ENCODE measurements around the gene TOP3A. TPM values are rescaled to one million over a fixed set of nuclear protein-coding genes. Genes with fewer than 3 reads are reported as not detected.

Gene TOP3A
- total and polyA plus RNA-seq, 8 donors: 24.7 to 65.1 (median 50.7) TPM

GRCh38 chr17:18263885-18264682, 50.7 kb downstream of the TOP3A start:
- ATAC-seq (no peak), DNase-seq (peak in 1 of 4 donors; percentile 77)
- Histone ChIP-seq H3K27ac (no peak overlapping the region), H3K27me3 (no peaks in the 10 kb centered on the region), H3K9me3 (no peaks in the 10 kb centered on the region), H3K4me1 (peaks cover 9 to 28% of the 10 kb centered on the region in 2 donors), H3K36me3 (peaks cover 0 to 29% of the 10 kb centered on the region in 2 donors), H3K4me3 (no peak overlapping the region)
- intact Hi-C loops (cut with DNase I): no loop called here
- TF ChIP-seq, protein P1, sequence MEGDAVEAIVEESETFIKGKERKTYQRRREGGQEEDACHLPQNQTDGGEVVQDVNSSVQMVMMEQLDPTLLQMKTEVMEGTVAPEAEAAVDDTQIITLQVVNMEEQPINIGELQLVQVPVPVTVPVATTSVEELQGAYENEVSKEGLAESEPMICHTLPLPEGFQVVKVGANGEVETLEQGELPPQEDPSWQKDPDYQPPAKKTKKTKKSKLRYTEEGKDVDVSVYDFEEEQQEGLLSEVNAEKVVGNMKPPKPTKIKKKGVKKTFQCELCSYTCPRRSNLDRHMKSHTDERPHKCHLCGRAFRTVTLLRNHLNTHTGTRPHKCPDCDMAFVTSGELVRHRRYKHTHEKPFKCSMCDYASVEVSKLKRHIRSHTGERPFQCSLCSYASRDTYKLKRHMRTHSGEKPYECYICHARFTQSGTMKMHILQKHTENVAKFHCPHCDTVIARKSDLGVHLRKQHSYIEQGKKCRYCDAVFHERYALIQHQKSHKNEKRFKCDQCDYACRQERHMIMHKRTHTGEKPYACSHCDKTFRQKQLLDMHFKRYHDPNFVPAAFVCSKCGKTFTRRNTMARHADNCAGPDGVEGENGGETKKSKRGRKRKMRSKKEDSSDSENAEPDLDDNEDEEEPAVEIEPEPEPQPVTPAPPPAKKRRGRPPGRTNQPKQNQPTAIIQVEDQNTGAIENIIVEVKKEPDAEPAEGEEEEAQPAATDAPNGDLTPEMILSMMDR (IDR thresholded peaks at IDR 0.05): no peak

- H3K27ac ChIP-seq: peak overlapping the region in 1 of 2 donors; percentile 88
Observed at GRCh38 chr17:18262641-18263040, 52.2 kb downstream of the TOP3A start.

GRCh38 chr17:18262111-18262510, 52.7 kb downstream of the TOP3A start:
- peaks cover 0 to 29% of the 10 kb centered on the region in 2 donors for H3K36me3 ChIP-seq
- H3K9me3 ChIP-seq: no peaks in the 10 kb centered on the region
- H3K4me3 ChIP-seq: no peak overlapping the region
- DNase-seq (no peak), ATAC-seq (no peak)
- no peaks in the 10 kb centered on the region for H3K27me3 ChIP-seq
- TF ChIP-seq, protein P1 (IDR thresholded peaks at IDR 0.05): no peak
- intact Hi-C loops (cut with DNase I): no loop called here
- peaks cover 15 to 41% of the 10 kb centered on the region in 2 donors for H3K4me1 ChIP-seq
- peak overlapping the region in 1 of 2 donors; percentile 88 for H3K27ac ChIP-seq

More at GRCh38 chr17:18262641-18263040, 52.2 kb downstream of the TOP3A start:
- Histone ChIP-seq H3K27me3 (no peaks in the 10 kb centered on the region), H3K36me3 (peaks cover 0 to 29% of the 10 kb centered on the region in 2 donors), H3K4me1 (peaks cover 9 to 35% of the 10 kb centered on the region in 2 donors), H3K4me3 (no peak overlapping the region), H3K9me3 (no peaks in the 10 kb centered on the region)
- no peak for ATAC-seq
- intact Hi-C loops (cut with DNase I): no loop called here
- DNase-seq: peak in 1 of 4 donors; percentile 85
- TF ChIP-seq, protein P1 (IDR thresholded peaks at IDR 0.05): no peak

- H3K27ac ChIP-seq: peak overlapping the region in 1 of 2 donors; percentile 88
- intact Hi-C loops (cut with DNase I): no loop called here
Observed at GRCh38 chr17:18261659-18262058, 53.1 kb downstream of the TOP3A start.

DNA sequence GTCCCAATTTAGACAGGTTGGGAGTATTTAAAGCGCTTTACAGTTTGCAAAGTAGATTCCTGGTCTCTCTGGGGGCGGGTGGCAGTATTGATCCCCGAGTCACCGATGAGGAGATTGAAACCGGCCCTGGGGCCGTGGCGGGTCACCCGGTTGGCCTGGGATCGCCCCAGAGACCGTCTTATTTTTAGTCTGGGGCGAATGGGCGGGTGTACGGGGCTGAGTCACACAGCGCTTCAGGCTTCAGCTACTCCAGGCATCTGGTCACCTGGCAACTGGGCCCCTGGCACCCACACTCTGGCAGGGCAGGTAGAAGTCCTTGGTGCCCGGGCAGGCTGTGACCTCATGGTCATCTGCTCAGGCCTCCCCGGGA, 53.7 kb downstream of the TOP3A start:
- peaks cover 0 to 36% of the 10 kb centered on the region in 2 donors for H3K36me3 ChIP-seq
- no peaks in the 10 kb centered on the region for H3K27me3 ChIP-seq
- TF ChIP-seq, protein P1 (IDR thresholded peaks at IDR 0.05): no peak
- H3K4me1 ChIP-seq: peaks cover 22 to 48% of the 10 kb centered on the region in 2 donors
- no peaks in the 10 kb centered on the region for H3K9me3 ChIP-seq
- DNase-seq: peak in 3 of 4 donors; percentile 41 to 90 (median 88)
- H3K4me3 ChIP-seq: peak overlapping the region; percentile 89 to 94
- ATAC-seq: peak; percentile 71
- intact Hi-C loops (cut with DNase I): no loop called here
- H3K27ac ChIP-seq: peak overlapping the region; percentile 86 to 88

More at GRCh38 chr17:18261659-18262058, 53.1 kb downstream of the TOP3A start:
- TF ChIP-seq, protein P1 (IDR thresholded peaks at IDR 0.05): no peak
- Histone ChIP-seq H3K9me3 (no peaks in the 10 kb centered on the region), H3K27me3 (no peaks in the 10 kb centered on the region), H3K4me3 (peak overlapping the region in 1 of 2 donors; percentile 94), H3K36me3 (peaks cover 0 to 30% of the 10 kb centered on the region in 2 donors), H3K4me1 (peaks cover 19 to 45% of the 10 kb centered on the region in 2 donors)
- ATAC-seq (no peak), DNase-seq (no peak)

Measured in left lung (tissue), 10 donors.